ENCODE results near the gene NXF3. TPM values are rescaled to one million over a fixed set of nuclear protein-coding genes. Genes with fewer than 3 reads are reported as not detected.

The NXF3 gene
- not detected in 2 replicates for total RNA-seq

GRCh38 chrX:103092942-103093341 is at the start of gene NXF3:
TSS of gene NXF3 (minus strand) at chrX:103093143. CDS start at chrX:103093023, 120 bp downstream.

GRCh38 chrX:103063918-103064434 is 29.0 kb downstream of the NXF3 start, which contains the start of gene BEX1:
TSS of gene BEX1 (minus strand) at chrX:103064171. CDS start at chrX:103063274, 897 bp downstream.

Other genes with a start within 250 kb of the NXF3 start
- gene RAB40AL, start 155.9 kb downstream of the NXF3 start, total RNA-seq: 1.2 TPM in 1 of 2 replicates, not detected in the other
- gene BEX1, start 29.0 kb downstream of the NXF3 start, total RNA-seq: 3.2 TPM in 1 of 2 replicates, not detected in the other
- gene BEX4, start 122.0 kb upstream of the NXF3 start, total RNA-seq: 6.4 and 21.0 TPM in 2 replicates
- 96.3 and 111 TPM in 2 replicates for gene TCEAL8, start 162.0 kb upstream of the NXF3 start, total RNA-seq
- gene TCEAL5, start 183.6 kb upstream of the NXF3 start, total RNA-seq: not detected in 2 replicates
- 1.5 and 3.2 TPM in 2 replicates for gene BEX2, start 217.8 kb upstream of the NXF3 start, total RNA-seq
- 10.0 and 28.6 TPM in 2 replicates for gene TCEAL7, start 237.1 kb upstream of the NXF3 start, total RNA-seq

Measured in pericardium fibroblast (primary cell).